ENCODE data around the gene MYBPC3.

MYBPC3 gene

GRCh38 chr11:47356129-47356997 lies 3.9 kb upstream of the MYBPC3 start:
- DNase-seq, result no peak

- no peak for DNase-seq
Observed at GRCh38 chr11:47355283-47356128, 3.0 kb upstream of the MYBPC3 start.

GRCh38 chr11:47354913-47355282 lies 2.4 kb upstream of the MYBPC3 start:
- DNase-seq, result no peak

GRCh38 chr11:47353978-47354774 lies 1.7 kb upstream of the MYBPC3 start:
- no peak for DNase-seq

- no peak for DNase-seq
Observed at GRCh38 chr11:47351156-47352126, 1.1 kb downstream of the MYBPC3 start.

- DNase-seq, result no peak
Observed at GRCh38 chr11:47350315-47350714, 2.2 kb downstream of the MYBPC3 start.

GRCh38 chr11:47349521-47350095 lies 2.9 kb downstream of the MYBPC3 start:
- no peak for DNase-seq

GRCh38 chr11:47348859-47349258 lies 3.6 kb downstream of the MYBPC3 start:
- no peak for DNase-seq

GRCh38 chr11:47348131-47348802 lies 4.2 kb downstream of the MYBPC3 start:
- DNase-seq, result no peak

- DNase-seq, result no peak
Observed at GRCh38 chr11:47347137-47347536, 5.4 kb downstream of the MYBPC3 start.

GRCh38 chr11:47345890-47346563 lies 6.5 kb downstream of the MYBPC3 start:
- DNase-seq, result no peak

- DNase-seq, result no peak
Observed at GRCh38 chr11:47342854-47343253, 9.6 kb downstream of the MYBPC3 start.

GRCh38 chr11:47342036-47342803 lies 10.3 kb downstream of the MYBPC3 start:
- DNase-seq, result no peak

- DNase-seq, result no peak
Observed at GRCh38 chr11:47340980-47341775, 11.3 kb downstream of the MYBPC3 start.

- DNase-seq, result no peak
Observed at GRCh38 chr11:47340010-47340409, 12.5 kb downstream of the MYBPC3 start.

- DNase-seq, result no peak
Observed at GRCh38 chr11:47338396-47339241, 13.9 kb downstream of the MYBPC3 start.

GRCh38 chr11:47337229-47337924 lies 15.1 kb downstream of the MYBPC3 start:
- no peak for DNase-seq
